ENCODE data around the gene EIF4G3. TPM values are rescaled to one million over a fixed set of nuclear protein-coding genes. Genes with fewer than 3 reads are reported as not detected.

The EIF4G3 gene
- total RNA-seq, 1 experiment from 2014 or later, result 72.0 TPM

DNA sequence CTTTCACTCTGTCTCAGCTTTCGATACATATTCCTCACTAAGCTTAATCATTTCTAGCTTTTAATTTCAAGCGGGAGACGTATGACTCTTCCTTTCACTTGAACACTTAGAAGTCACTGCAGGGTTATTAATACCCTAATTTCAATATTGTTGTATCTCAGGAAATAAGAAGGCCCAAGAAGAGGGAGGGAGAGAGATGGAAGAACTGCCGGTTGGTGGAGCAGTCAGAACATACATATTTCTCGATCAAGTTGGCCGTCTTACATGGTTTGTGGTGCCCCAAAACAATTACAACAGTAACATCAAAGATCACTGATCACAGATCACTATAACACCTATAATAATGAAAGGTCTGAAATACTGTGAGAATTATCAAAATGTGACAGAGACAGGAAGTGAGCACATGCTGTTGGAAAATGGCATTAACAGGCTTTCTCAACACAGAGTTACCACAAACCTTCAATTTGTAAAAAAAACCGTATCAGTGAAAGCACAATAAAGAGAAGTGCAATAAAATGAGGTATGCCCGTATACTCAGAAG, 244.2 kb downstream of the EIF4G3 start:
- Mint-ChIP-seq H3K36me3 (ENCODE audit: insufficient read depth in 1 of 3, low read depth in 3 of 3) (peaks cover 5 to 19% (median 12%) of the 10 kb centered on the region in 3 experiments; a peak in 6 of 7 replicates), H3K27ac (no peak overlapping the region), H3K9me3 (no peaks in the 10 kb centered on the region), H3K4me1 (peaks cover 13 to 17% of the 10 kb centered on the region in 2 experiments), H3K27me3 (ENCODE audit: low read depth) (no peaks in the 10 kb centered on the region), H3K4me3 (no peak overlapping the region)
- H3K27me3 ChIP-seq (ENCODE audit: insufficient read depth, low read length), result no peaks in the 10 kb centered on the region
- no peak overlapping the region for H2BK20ac ChIP-seq (ENCODE audit: low read depth, low read length, poor library complexity, severe bottlenecking)
- no peak overlapping the region for H3K9ac ChIP-seq (ENCODE audit: extremely low read depth, insufficient read length, low read length)
- no peaks in the 10 kb centered on the region for H3K4me1 ChIP-seq (ENCODE audit: insufficient read depth, low read length)
- no peak overlapping the region for H4K91ac ChIP-seq (ENCODE audit: insufficient read length, low read depth, low read length)
- H3K4me2 ChIP-seq (ENCODE audit: insufficient read depth, insufficient read length, low read length), result no peak overlapping the region
- no CpG with 5 or more reads among the region's 8 CpGs for WGBS (ENCODE audit: extremely low coverage, insufficient read length, low lambda C conversion rate)
- no peak overlapping the region for H2BK5ac ChIP-seq (ENCODE audit: insufficient read length, low read length)
- no peak overlapping the region for H4K8ac ChIP-seq (replicated peaks; ENCODE audit: insufficient read length, low read depth, low read length)
- DNase-seq, result no peak
- H3K14ac ChIP-seq (ENCODE audit: insufficient read depth, low read length), result no peak overlapping the region
- no peaks in the 10 kb centered on the region for H4K20me1 ChIP-seq (ENCODE audit: control insufficient read depth, insufficient read depth, insufficient read length)
- no peak overlapping the region for H3K18ac ChIP-seq (ENCODE audit: insufficient read length, low read depth, low read length)
- H2BK120ac ChIP-seq (ENCODE audit: low read depth, low read length, poor library complexity, severe bottlenecking), result no peak overlapping the region
- H3K27ac ChIP-seq (ENCODE audit: insufficient read length, low read depth, low read length), result no peak overlapping the region
- TF ChIP-seq, protein P1, sequence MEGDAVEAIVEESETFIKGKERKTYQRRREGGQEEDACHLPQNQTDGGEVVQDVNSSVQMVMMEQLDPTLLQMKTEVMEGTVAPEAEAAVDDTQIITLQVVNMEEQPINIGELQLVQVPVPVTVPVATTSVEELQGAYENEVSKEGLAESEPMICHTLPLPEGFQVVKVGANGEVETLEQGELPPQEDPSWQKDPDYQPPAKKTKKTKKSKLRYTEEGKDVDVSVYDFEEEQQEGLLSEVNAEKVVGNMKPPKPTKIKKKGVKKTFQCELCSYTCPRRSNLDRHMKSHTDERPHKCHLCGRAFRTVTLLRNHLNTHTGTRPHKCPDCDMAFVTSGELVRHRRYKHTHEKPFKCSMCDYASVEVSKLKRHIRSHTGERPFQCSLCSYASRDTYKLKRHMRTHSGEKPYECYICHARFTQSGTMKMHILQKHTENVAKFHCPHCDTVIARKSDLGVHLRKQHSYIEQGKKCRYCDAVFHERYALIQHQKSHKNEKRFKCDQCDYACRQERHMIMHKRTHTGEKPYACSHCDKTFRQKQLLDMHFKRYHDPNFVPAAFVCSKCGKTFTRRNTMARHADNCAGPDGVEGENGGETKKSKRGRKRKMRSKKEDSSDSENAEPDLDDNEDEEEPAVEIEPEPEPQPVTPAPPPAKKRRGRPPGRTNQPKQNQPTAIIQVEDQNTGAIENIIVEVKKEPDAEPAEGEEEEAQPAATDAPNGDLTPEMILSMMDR (conservative IDR thresholded peaks at IDR 0.05), result no peak
- no peak overlapping the region for H2AK5ac ChIP-seq (ENCODE audit: insufficient read length, low read length)
- no peaks in the 10 kb centered on the region for H3K9me3 ChIP-seq (ENCODE audit: control insufficient read depth, low read depth, low read length)
- no peak overlapping the region for H3K4ac ChIP-seq (ENCODE audit: low read depth, low read length)
- H3T11ph ChIP-seq (ENCODE audit: low read length), result no peak overlapping the region
- no peak overlapping the region for H3K56ac ChIP-seq (ENCODE audit: insufficient read length, low read depth, low read length)
- H3K23ac ChIP-seq (ENCODE audit: insufficient read length, low read depth, low read length), result no peak overlapping the region
- H3K23me2 ChIP-seq (ENCODE audit: insufficient read length, low read depth, low read length, poor library complexity, severe bottlenecking), result no peaks in the 10 kb centered on the region
- no peaks in the 10 kb centered on the region for H3K79me2 ChIP-seq (ENCODE audit: insufficient read depth, low read length)
- H3K79me1 ChIP-seq (ENCODE audit: insufficient read depth, low read depth, low read length, poor library complexity, severe bottlenecking), result no peaks in the 10 kb centered on the region
- H2AFZ ChIP-seq (ENCODE audit: low read length), result no peak overlapping the region
- H2BK15ac ChIP-seq (ENCODE audit: low read depth, low read length), result no peak overlapping the region
- H2BK12ac ChIP-seq (ENCODE audit: insufficient read length, low read depth, low read length), result no peak overlapping the region
- H4K5ac ChIP-seq (ENCODE audit: insufficient read length, low read depth, low read length), result no peak overlapping the region
